HG03135 (cell line): Measurements from ENCODE around the gene XYLT1.
"Not testable (repeated sequence)": the region's sequence is repeated elsewhere in the genome, so short reads cannot be mapped to it uniquely, and the experiment has no call there.

ENCODE experiments used
- ATAC-seq: cut with Tn5 transposase; IDR thresholded peaks from one replicate; pipeline ENCODE4 v1.9.1; 2021; ENCODE audit warnings: mild to moderate bottlenecking, moderate library complexity; ENCODE audit not compliant: unreplicated experiment

XYLT1 gene, protein sequence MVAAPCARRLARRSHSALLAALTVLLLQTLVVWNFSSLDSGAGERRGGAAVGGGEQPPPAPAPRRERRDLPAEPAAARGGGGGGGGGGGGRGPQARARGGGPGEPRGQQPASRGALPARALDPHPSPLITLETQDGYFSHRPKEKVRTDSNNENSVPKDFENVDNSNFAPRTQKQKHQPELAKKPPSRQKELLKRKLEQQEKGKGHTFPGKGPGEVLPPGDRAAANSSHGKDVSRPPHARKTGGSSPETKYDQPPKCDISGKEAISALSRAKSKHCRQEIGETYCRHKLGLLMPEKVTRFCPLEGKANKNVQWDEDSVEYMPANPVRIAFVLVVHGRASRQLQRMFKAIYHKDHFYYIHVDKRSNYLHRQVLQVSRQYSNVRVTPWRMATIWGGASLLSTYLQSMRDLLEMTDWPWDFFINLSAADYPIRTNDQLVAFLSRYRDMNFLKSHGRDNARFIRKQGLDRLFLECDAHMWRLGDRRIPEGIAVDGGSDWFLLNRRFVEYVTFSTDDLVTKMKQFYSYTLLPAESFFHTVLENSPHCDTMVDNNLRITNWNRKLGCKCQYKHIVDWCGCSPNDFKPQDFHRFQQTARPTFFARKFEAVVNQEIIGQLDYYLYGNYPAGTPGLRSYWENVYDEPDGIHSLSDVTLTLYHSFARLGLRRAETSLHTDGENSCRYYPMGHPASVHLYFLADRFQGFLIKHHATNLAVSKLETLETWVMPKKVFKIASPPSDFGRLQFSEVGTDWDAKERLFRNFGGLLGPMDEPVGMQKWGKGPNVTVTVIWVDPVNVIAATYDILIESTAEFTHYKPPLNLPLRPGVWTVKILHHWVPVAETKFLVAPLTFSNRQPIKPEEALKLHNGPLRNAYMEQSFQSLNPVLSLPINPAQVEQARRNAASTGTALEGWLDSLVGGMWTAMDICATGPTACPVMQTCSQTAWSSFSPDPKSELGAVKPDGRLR

DNA sequence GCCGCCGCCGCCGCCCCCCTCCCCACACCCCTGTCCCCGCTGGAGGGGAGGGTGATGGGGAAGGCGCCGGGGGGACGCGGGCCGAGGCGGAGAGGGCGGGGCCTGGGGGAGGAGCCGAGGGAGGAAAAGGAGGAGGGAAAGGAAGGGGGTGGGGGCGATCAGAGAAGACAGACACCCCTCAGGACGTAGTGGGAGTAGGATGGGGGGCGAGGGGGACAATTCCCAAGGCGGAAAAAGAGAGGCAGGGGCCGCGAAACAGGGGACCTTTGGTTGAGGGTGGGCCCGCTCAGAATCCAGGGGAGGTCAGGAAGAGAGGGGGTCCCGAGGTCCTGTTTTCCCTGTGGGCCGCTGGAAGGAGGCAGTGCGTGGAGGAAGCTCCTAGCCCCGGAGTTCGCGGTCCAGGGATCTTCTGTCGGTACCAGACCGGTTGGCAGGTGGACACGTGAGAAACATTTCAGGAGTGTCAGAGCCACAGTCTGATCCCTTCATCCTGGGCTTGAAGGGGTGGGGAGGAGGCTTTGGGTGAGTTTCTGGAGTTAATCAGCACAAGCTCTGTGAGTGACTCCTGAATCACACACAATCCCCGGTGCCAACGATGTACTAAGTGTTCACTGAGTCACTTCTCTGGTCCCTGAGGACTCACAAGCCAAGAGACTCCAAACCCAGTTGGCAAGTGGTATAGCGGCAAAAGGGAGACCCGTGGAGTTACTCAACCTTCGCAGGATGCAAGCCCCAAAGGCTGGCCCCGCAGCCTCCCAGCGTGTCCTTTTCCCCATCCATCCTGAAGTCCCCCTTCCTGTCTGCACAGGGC lies at the start of gene XYLT1:
Gene XYLT1, minus strand, starts transcription at position 53 of the 811 bp plus-strand sequence. CDS start 164 bp downstream, outside the sequence.
- ATAC-seq = no peak

DNA sequence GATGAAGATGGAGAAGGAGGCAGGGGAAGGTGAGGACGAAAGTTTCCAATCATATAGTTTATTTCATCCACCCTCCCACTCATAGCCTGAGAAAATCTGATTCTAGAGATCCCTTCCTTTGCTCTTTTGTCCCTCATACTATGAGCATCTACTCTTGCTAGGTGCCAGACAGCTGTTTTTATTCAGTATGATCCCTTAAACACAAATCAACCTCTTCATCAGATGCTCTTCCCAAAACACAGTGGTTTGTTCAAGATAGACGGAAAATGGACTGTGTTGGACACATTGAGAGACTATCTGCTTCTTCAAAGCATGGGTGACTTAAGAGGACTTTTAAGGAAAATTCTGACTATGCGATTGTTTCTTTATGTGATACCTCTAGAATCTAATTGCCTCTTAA lies 49.4 kb upstream of the XYLT1 start:
- ATAC-seq = no peak

DNA sequence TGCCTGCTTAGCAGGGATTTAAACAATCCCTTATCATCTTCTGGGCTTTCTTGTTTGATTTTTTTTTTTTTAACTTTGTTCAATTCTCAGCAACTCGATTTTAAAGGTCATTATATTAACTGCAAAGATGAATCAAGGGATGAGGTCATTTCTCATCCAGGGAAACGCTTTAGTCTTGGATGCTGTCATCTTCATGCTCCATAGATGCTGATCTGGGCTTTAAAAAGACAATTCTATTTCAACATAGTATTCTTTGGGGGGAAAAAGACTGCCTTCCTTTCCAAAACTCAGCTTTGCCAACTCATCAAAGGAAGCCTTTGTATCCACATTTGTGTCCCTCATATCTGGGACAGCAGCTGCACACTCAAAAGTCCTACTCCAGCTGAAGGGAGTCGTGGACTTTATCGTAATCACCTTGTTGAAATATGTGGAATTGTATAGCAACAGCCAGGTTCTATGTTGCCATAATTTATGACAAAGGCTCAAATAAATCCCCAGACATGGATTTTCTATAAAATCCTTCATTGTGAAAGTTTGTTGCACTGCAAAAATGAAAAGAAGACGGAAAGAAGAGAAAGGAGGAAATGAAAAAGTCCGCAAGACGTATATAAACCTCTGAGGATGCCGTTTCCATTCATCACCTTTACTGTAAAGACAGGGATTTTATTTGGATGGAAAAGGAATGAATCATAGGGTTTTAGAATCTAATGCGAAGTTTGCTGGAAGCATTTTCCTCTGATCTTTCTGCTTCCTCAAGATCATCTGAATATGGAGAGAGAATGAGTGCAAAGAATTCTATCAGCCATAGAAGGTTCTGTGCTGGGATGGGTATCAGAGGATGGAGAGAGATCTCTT lies 48.6 kb upstream of the XYLT1 start:
- ATAC-seq = no peak

DNA sequence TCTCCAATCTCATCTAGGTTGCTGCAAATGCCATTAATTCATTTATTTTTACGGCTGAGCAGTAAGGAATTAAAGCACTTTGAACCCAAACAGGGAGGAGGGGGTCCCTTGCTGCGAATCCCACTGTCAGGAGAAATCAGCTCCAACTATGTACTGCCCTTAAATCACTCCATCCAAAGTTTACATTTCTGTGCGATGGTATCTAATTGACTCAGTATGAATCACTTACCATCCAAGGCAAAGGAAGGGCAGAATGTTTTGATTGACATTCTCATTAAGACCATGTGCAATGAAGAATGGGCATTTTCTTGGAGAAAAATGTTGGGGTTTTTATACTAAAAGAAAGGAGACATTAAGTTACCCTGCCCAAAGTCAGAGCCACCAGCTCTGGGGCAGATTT lies 47.7 kb upstream of the XYLT1 start:
- no peak for ATAC-seq

- ATAC-seq = no peak
Observed at GRCh38 chr16:17515421-17516210, 44.9 kb upstream of the XYLT1 start.

GRCh38 chr16:17512636-17513220 lies 42.0 kb upstream of the XYLT1 start:
- ATAC-seq = no peak

DNA sequence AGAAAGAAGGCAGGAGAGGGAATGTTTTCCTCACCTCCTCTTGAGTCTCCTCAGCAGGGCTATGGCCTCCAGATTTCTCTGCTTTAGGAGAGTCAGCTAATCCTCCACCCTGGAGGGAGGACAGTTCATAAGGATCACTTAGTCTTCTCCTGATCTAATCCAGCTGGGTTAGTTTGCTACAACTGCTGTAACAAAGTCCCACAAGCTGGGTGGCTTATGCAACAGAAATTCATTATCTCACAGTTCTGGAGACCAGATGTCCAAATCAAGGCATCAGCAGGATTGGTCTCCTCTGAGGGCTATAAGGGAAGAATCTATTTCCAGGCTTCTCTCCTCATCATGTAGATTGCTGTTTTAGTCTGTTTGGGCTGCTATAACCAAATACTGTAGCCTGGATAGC lies 40.6 kb upstream of the XYLT1 start:
- no peak for ATAC-seq

DNA sequence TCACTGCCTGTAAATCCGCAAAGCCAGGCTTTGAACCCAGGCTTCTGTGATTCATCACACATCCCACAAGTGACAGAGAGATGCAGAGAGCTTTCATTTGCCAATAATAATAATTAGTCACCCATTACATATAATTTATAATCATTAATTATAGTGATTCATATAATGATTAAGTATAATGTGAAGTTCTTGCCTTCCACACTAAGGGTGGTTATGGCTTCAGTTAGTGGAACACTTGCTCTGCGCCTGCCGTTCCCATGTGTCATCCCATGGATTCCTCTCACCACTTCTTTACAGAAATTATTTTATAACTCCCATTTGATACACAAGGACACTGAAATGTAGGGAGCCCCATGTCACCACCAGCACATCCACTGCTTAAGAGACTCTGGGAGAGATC lies 39.8 kb upstream of the XYLT1 start:
- ATAC-seq = no peak

DNA sequence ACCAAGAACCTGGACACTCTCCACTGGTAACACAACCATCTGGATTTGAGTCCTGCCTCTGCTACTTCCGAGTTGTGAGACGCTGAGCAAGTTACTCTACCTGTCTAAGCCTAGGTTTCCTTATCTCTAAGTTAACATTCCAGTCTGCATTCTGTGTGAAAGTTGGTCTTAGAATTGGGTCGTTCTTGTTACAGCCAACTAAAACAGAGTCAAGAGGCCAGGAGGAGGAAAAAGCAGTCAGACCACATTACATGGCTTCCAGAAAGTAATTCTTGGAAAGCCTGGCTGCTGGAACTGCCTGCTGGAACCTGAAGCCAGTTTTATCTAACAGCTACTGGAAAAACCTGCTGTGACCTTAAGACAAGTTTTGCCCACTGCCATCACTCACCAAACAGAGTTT lies 38.4 kb upstream of the XYLT1 start:
- ATAC-seq = no peak

GRCh38 chr16:17508303-17508702 lies 37.5 kb upstream of the XYLT1 start:
- no peak for ATAC-seq

- ATAC-seq = not testable (repeated sequence)
Observed at GRCh38 chr16:17507516-17507915, 36.8 kb upstream of the XYLT1 start.

DNA sequence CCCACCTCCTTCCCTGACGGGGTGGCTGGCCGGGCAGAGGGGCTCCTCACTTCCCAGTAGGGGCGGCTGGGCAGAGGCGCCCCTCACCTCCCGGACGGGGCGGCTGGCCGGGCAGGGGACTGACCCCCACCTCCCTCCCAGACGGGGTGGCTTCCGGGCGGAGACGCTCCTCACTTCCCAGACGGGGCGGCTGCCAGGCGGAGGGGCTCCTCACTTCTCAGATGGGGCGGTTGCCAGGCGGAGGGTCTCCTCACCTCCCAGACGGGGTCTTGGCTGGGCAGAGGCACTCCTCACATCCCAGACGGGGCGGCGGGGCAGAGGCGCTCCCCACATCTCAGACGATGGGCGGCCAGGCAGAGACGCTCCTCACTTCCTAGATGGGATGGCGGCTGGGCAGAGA lies 35.1 kb upstream of the XYLT1 start:
- ATAC-seq = not testable (repeated sequence)

- no peak for ATAC-seq
Observed at GRCh38 chr16:17504050-17504449, 33.3 kb upstream of the XYLT1 start.

GRCh38 chr16:17503331-17503730 lies 32.6 kb upstream of the XYLT1 start:
- ATAC-seq = no peak

DNA sequence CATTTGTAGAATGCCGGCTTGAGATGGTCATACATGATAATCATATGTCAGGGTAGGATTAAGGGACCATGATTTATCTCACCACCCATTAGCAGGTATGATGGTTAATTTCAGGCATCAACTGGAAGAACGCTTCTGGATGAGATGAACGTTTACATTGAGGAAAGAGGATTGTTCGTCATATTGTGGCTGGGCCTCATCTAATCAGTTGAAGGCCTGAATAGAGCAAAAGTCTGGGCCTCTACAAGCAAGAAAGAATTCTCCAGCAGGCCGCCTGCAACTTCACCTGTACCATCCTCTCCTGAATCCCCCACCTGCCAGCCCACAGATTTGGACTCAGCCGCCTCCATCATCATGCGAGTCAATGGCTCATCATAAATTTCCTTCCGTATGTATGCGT lies 30.6 kb upstream of the XYLT1 start:
- ATAC-seq = no peak

DNA sequence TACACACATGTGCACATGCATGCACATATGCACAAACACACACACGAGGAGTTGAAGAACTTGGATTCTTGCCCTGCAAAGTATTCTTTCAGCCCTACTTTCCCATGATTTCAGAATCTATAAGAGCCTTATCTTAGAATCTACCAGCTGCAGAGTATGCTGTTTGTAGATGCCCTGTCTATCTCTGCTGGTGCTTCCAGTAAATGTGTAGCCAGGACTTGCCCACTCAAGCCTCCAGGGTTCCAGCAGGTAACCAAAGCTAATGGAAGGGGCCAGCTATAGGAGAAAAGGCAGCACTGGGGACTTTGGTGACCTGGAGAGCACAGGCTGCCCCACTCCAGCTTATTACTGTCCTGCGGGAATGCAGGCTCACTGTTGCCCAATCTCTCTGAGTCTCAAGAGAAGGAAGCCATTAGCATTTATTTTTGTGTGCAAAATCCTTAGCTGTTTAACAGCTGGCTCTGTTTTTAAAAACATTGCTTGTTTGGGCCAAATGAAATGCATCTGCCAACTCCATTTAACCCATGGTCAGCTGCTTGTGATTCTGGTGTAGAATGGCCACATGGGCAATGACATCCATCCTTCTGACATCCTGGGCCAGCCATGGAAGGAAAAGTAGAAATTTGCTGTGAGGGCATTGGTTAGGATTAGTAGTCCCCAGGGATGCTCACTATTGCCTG lies 28.6 kb upstream of the XYLT1 start:
- ATAC-seq = no peak

DNA sequence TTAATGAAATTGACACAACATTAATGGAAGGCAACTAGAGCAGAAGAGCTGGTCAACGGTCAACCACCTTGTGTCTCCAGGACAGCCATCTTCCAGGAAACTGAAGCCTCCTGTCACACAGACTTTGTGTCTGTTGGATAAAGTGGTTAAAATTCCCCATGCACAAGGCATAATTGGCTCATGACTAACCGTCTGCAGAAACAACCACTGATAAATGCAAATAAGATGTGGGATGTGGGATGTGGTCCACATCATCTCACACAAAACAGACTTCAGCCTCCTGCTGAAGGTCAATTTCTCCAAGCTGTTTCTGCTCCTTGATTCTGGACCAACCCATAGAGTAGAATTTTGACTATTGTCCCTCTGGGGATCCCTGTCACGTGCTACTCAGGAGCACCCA lies 26.9 kb upstream of the XYLT1 start:
- ATAC-seq = no peak

GRCh38 chr16:17496891-17497290 lies 26.1 kb upstream of the XYLT1 start:
- ATAC-seq = no peak
